ENCODE measurements around the gene POLR2I.
A peak's percentile ranks its signal among the peaks of the same experiment; 100 is the strongest.

POLR2I gene

GRCh38 chr19:36120092-36120983 is 5.7 kb upstream of the POLR2I start (continued):
- TF ChIP-seq ZNF202 (tag by site-specific recombination; IDR thresholded peaks at IDR 0.05; ENCODE audit: borderline replicate concordance) (no peak), ZNF449 (tag by site-specific recombination; IDR thresholded peaks at IDR 0.05) (peak; percentile 98), ZEB2 (tag by site-specific recombination; IDR thresholded peaks at IDR 0.05) (0 out of 2 replicates have a peak, but pooled peaks have one; percentile 44), GLIS2 (tag by site-specific recombination; IDR thresholded peaks at IDR 0.05) (no peak), ZBTB17 (tag by site-specific recombination; IDR thresholded peaks at IDR 0.05) (peak; percentile 75), SCRT2 (tag by site-specific recombination; IDR thresholded peaks at IDR 0.05) (peak; percentile 83), ZFP41 (tag by site-specific recombination; IDR thresholded peaks at IDR 0.05; ENCODE audit: borderline replicate concordance) (no peak), ZNF658 (tag by site-specific recombination; IDR thresholded peaks at IDR 0.05) (no peak), HOXA7 (CRISPR knock-in tag; IDR thresholded peaks at IDR 0.05; ENCODE audit: borderline replicate concordance) (no peak), ZBTB48 (tag by site-specific recombination; IDR thresholded peaks at IDR 0.05) (peak; percentile 44; the same call in 1 of the 2 replicates), ZNF792 (tag by site-specific recombination; IDR thresholded peaks at IDR 0.05) (no peak), ZSCAN18 (tag by site-specific recombination; IDR thresholded peaks at IDR 0.05) (no peak), SETDB1 (IDR thresholded peaks at IDR 0.05; ENCODE audit: insufficient read length, low read length) (no peak), ELK4 (IDR thresholded peaks at IDR 0.05; ENCODE audit: borderline replicate concordance, low read depth, low read length) (no peak), ZSCAN23 (tag by site-specific recombination; IDR thresholded peaks at IDR 0.05) (peak; percentile 30; the same call in 1 of the 2 replicates), ZNF404 (tag by site-specific recombination; IDR thresholded peaks at IDR 0.05) (no peak), ZNF24 (tag by site-specific recombination; IDR thresholded peaks at IDR 0.05) (peak; percentile 95), ZNF423 (tag by site-specific recombination; IDR thresholded peaks at IDR 0.05) (peak; percentile 92), ZNF660 (tag by site-specific recombination; IDR thresholded peaks at IDR 0.05) (no peak), ZBTB20 (tag by site-specific recombination; IDR thresholded peaks at IDR 0.05) (peak; percentile 57), GLIS1 (tag by site-specific recombination; IDR thresholded peaks at IDR 0.05) (peak; percentile 51), ZNF513 (tag by site-specific recombination; IDR thresholded peaks at IDR 0.05) (no peak), KLF16 (tag by site-specific recombination; IDR thresholded peaks at IDR 0.05) (no peak), SALL2 (tag by site-specific recombination; IDR thresholded peaks at IDR 0.05; ENCODE audit: borderline replicate concordance) (no peak)
- TF ChIP-seq, protein P1, sequence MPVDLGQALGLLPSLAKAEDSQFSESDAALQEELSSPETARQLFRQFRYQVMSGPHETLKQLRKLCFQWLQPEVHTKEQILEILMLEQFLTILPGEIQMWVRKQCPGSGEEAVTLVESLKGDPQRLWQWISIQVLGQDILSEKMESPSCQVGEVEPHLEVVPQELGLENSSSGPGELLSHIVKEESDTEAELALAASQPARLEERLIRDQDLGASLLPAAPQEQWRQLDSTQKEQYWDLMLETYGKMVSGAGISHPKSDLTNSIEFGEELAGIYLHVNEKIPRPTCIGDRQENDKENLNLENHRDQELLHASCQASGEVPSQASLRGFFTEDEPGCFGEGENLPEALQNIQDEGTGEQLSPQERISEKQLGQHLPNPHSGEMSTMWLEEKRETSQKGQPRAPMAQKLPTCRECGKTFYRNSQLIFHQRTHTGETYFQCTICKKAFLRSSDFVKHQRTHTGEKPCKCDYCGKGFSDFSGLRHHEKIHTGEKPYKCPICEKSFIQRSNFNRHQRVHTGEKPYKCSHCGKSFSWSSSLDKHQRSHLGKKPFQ (tag by site-specific recombination; IDR thresholded peaks at IDR 0.05): peak; percentile 83; the same call in 1 of the 2 replicates
- TF ChIP-seq, protein P2, sequence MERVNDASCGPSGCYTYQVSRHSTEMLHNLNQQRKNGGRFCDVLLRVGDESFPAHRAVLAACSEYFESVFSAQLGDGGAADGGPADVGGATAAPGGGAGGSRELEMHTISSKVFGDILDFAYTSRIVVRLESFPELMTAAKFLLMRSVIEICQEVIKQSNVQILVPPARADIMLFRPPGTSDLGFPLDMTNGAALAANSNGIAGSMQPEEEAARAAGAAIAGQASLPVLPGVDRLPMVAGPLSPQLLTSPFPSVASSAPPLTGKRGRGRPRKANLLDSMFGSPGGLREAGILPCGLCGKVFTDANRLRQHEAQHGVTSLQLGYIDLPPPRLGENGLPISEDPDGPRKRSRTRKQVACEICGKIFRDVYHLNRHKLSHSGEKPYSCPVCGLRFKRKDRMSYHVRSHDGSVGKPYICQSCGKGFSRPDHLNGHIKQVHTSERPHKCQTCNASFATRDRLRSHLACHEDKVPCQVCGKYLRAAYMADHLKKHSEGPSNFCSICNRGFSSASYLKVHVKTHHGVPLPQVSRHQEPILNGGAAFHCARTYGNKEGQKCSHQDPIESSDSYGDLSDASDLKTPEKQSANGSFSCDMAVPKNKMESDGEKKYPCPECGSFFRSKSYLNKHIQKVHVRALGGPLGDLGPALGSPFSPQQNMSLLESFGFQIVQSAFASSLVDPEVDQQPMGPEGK (tag by site-specific recombination; IDR thresholded peaks at IDR 0.05): peak; percentile 69; the same call in 1 of the 2 replicates
- TF ChIP-seq, protein P3, sequence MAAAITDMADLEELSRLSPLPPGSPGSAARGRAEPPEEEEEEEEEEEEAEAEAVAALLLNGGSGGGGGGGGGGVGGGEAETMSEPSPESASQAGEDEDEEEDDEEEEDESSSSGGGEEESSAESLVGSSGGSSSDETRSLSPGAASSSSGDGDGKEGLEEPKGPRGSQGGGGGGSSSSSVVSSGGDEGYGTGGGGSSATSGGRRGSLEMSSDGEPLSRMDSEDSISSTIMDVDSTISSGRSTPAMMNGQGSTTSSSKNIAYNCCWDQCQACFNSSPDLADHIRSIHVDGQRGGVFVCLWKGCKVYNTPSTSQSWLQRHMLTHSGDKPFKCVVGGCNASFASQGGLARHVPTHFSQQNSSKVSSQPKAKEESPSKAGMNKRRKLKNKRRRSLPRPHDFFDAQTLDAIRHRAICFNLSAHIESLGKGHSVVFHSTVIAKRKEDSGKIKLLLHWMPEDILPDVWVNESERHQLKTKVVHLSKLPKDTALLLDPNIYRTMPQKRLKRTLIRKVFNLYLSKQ (tag by site-specific recombination; IDR thresholded peaks at IDR 0.05; ENCODE audit: borderline replicate concordance): no peak
